Fibroblast of lung (primary cell): ENCODE results near the gene PXDC1. TPM values are rescaled to one million over a fixed set of nuclear protein-coding genes. Genes with fewer than 3 reads are reported as not detected.

Source experiments
- DNase-seq, 2 donors: peaks; one replicate each; pipeline versions ENCODE4 v3.0.0 to v3.0.0-alpha.2; 2010; ENCODE audit warnings: low read depth in 2 of 2
- H2AFZ ChIP-seq: 2 replicates; pipeline ENCODE4 v1.5.1; 2012; ENCODE audit warnings: low read length, control low read depth, inconsistent platforms
- H3K27ac ChIP-seq: 2 replicates; pipeline ENCODE4 v1.5.1; 2011; ENCODE audit warnings: low read length, control low read depth; ENCODE audit not compliant: insufficient read depth
- H3K27me3 ChIP-seq: 2 replicates; pipeline ENCODE4 v1.5.1; 2011; ENCODE audit warnings: mild to moderate bottlenecking, low read length; ENCODE audit not compliant: control insufficient read depth, insufficient read depth
- H3K36me3 ChIP-seq: 2 replicates; pipeline ENCODE4 v1.5.1; 2011; ENCODE audit warnings: low read length; ENCODE audit not compliant: control insufficient read depth, insufficient read depth
- H3K4me1 ChIP-seq: 2 replicates; pipeline ENCODE4 v1.5.1; 2011; ENCODE audit warnings: low read length; ENCODE audit not compliant: control insufficient read depth, insufficient read depth; ENCODE audit errors: extremely low read depth
- H3K4me2 ChIP-seq: 2 replicates; pipeline ENCODE4 v1.5.1; 2011; ENCODE audit warnings: low read length, control low read depth; ENCODE audit not compliant: insufficient read depth; ENCODE audit errors: extremely low read depth
- H3K4me3 ChIP-seq, 4 experiments: fragments of 200-600 bp in 1 of 4; sonication (generic) in 1 of 4; replicated peaks in 1 of 4; 2 replicates each; pipeline ENCODE4 v1.5.1; 2011 to 2016; ENCODE audit warnings: low read length in 4 of 4, low read depth in 3 of 4, mild to moderate bottlenecking in 3 of 4, control low read depth in 2 of 4, inconsistent platforms in 1 of 4, mixed read lengths in 1 of 4; ENCODE audit not compliant: insufficient read depth in 1 of 4; ENCODE audit errors: control extremely low read depth in 1 of 4
- H3K79me2 ChIP-seq: 2 replicates; pipeline ENCODE4 v1.5.1; 2012; ENCODE audit warnings: mild to moderate bottlenecking, low read length, inconsistent platforms; ENCODE audit not compliant: control insufficient read depth, insufficient read depth
- H3K9ac ChIP-seq: 2 replicates; pipeline ENCODE4 v1.5.1; 2011; ENCODE audit warnings: mild to moderate bottlenecking, low read length, control low read depth; ENCODE audit not compliant: insufficient read depth
- H3K9me3 ChIP-seq: 2 replicates; pipeline ENCODE4 v1.5.1; 2012; ENCODE audit warnings: low read depth, low read length; ENCODE audit not compliant: control insufficient read depth, insufficient read depth
- H4K20me1 ChIP-seq: 2 replicates; pipeline ENCODE4 v1.5.1; 2011; ENCODE audit warnings: low read length; ENCODE audit not compliant: control insufficient read depth, insufficient read depth; ENCODE audit errors: extremely low read depth
- CTCF ChIP-seq, 2 donors: IDR thresholded peaks in 1 of 2; conservative IDR thresholded peaks in 1 of 2; 1 replicate in 1 of 2; 2 replicates in 1 of 2; pipeline ENCODE4 v1.5.1; 2011 to 2012; ENCODE audit warnings: low read length in 2 of 2, control low read depth in 1 of 2, inconsistent platforms in 1 of 2, low read depth in 1 of 2, mild to moderate bottlenecking in 1 of 2
- EZH2 ChIP-seq: IDR thresholded peaks from 2 replicates; pipeline ENCODE4 v1.5.1; 2012; ENCODE audit warnings: low read length, control low read depth, mild to moderate bottlenecking; ENCODE audit errors: missing control alignments
- polyA plus RNA-seq, 2 donors: library from polyadenylated mRNA; depleted of rRNA in 1 of 2; stranded (reverse) in 1 of 2; unstranded in 1 of 2; fragments of >200 nt; gene quantifications; 2 replicates each; pipeline ENCODE4 v1.2.1, GENCODE V29; 2011 to 2012; ENCODE audit warnings: missing spikeins in 1 of 2
- total RNA-seq: library from RNA; depleted of rRNA; stranded (reverse); fragments of >200 nt; gene quantifications from 2 replicates; pipeline ENCODE4 v1.2.1, GENCODE V29; 2014

PXDC1 gene
- total and polyA plus RNA-seq, 2 donors (not counting 1 experiment from before 2014, with no cell fraction given): 30.3 to 52.7 TPM

- no peak overlapping the region for H2AFZ ChIP-seq
- H4K20me1 ChIP-seq: no peaks in the 10 kb centered on the region
- H3K4me2 ChIP-seq: no peak overlapping the region
- H3K27ac ChIP-seq: no peak overlapping the region
- no peaks in the 10 kb centered on the region for H3K27me3 ChIP-seq
- DNase-seq: no peak
- TF ChIP-seq CTCF (conservative IDR thresholded peaks at IDR 0.05 in 1 of 2, IDR thresholded peaks at IDR 0.05 in 1 of 2; ENCODE audit: low read depth in 1 of 2, low read length in 2 of 2): no peak
- no peak overlapping the region for H3K9ac ChIP-seq
- no peaks in the 10 kb centered on the region for H3K79me2 ChIP-seq
- H3K9me3 ChIP-seq: no peaks in the 10 kb centered on the region
- no peak overlapping the region for H3K4me3 ChIP-seq
- H3K4me1 ChIP-seq: no peaks in the 10 kb centered on the region
- no peaks in the 10 kb centered on the region for H3K36me3 ChIP-seq
Observed at GRCh38 chr6:3791526-3792203, 40.2 kb upstream of the PXDC1 start.

GRCh38 chr6:3789896-3790558 lies 38.5 kb upstream of the PXDC1 start:
- Histone ChIP-seq H2AFZ (no peak overlapping the region), H3K9me3 (no peaks in the 10 kb centered on the region), H3K79me2 (no peaks in the 10 kb centered on the region), H3K9ac (no peak overlapping the region), H3K4me1 (no peaks in the 10 kb centered on the region), H4K20me1 (no peaks in the 10 kb centered on the region), H3K36me3 (no peaks in the 10 kb centered on the region), H3K27me3 (no peaks in the 10 kb centered on the region), H3K4me2 (no peak overlapping the region), H3K4me3 (no peak overlapping the region), H3K27ac (no peak overlapping the region)
- TF ChIP-seq CTCF (conservative IDR thresholded peaks at IDR 0.05 in 1 of 2, IDR thresholded peaks at IDR 0.05 in 1 of 2; ENCODE audit: low read depth in 1 of 2, low read length in 2 of 2): no peak
- TF ChIP-seq EZH2: no peak
- DNase-seq: no peak

GRCh38 chr6:3789018-3789895 lies 37.7 kb upstream of the PXDC1 start:
- no peak overlapping the region for H3K4me2 ChIP-seq
- no peaks in the 10 kb centered on the region for H3K9me3 ChIP-seq
- H3K9ac ChIP-seq: no peak overlapping the region
- no peaks in the 10 kb centered on the region for H4K20me1 ChIP-seq
- H3K4me3 ChIP-seq: no peak overlapping the region
- no peak overlapping the region for H3K27ac ChIP-seq
- H2AFZ ChIP-seq: no peak overlapping the region
- H3K79me2 ChIP-seq: no peaks in the 10 kb centered on the region
- DNase-seq: peak; percentile 20 to 88
- H3K27me3 ChIP-seq: no peaks in the 10 kb centered on the region
- H3K4me1 ChIP-seq: no peaks in the 10 kb centered on the region
- no peaks in the 10 kb centered on the region for H3K36me3 ChIP-seq
- TF ChIP-seq EZH2 (no peak), CTCF (conservative IDR thresholded peaks at IDR 0.05 in 1 of 2, IDR thresholded peaks at IDR 0.05 in 1 of 2; ENCODE audit: low read depth in 1 of 2, low read length in 2 of 2) (no peak)
